ENCODE results near the gene JAGN1.

DNA sequence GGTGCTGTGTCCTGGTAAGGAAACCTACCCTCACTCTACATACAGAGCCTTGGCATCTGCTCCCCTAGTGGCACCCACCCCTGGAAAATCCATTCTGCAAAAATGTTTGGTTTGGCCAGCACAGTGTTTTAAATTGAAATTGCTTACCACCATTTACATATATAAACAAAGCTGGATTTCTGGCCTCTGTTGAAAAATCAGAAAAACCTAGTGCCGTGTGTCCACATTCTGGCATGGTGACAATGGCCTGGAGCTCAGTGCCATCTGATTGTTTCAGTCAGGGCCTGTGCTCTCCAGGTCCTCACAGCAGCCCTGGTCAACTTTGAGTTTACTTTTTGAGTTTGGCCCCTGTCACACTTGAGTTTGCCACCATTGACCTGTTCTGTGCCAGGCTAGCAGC, 23.6 kb downstream of the JAGN1 start:
- TF ChIP-seq POLR2A (IDR thresholded peaks at IDR 0.05) (no peak), CTCF (IDR thresholded peaks at IDR 0.05) (no peak)

Measured in thyroid gland (tissue), 4 donors.